Smooth muscle cell (in vitro differentiated cells): ENCODE results near the gene NSL1. TPM values are rescaled to one million over a fixed set of nuclear protein-coding genes. Genes with fewer than 3 reads are reported as not detected.
A peak's percentile ranks its signal among the peaks of the same experiment; 100 is the strongest.
"Not testable (repeated sequence)": the region's sequence is repeated elsewhere in the genome, so short reads cannot be mapped to it uniquely, and the experiment has no call there.

Experiments used
- DNase-seq: peaks from one replicate; lab custom pipeline; 2025; ENCODE audit not compliant: unreplicated experiment; lab: John Stamatoyannopoulos, UW
- H2AFZ ChIP-seq: fragments of 200-600 bp; sonication (generic); 2 replicates; pipeline ENCODE4 v1.6.0; 2016; ENCODE audit warnings: antibody characterized with exemption, low read depth, mild to moderate bottlenecking
- H3F3A ChIP-seq: fragments of 200-600 bp; sonication (generic); 2 replicates; pipeline ENCODE4 v1.6.0; 2017; ENCODE audit warnings: antibody characterized with exemption, low read depth
- H3K27ac ChIP-seq: fragments of 200-600 bp; sonication (generic); 2 replicates; pipeline ENCODE4 v1.5.1; 2016; ENCODE audit warnings: low read depth, mild to moderate bottlenecking
- H3K27me3 ChIP-seq: fragments of 200-600 bp; sonication (generic); 2 replicates; pipeline ENCODE4 v1.6.1; 2016; ENCODE audit warnings: low read depth, mild to moderate bottlenecking
- H3K36me3 ChIP-seq: fragments of 200-600 bp; sonication (generic); 2 replicates; pipeline ENCODE4 v1.5.1; 2016; ENCODE audit warnings: low read depth
- H3K4me1 ChIP-seq: fragments of 200-600 bp; sonication (generic); 2 replicates; pipeline ENCODE4 v1.5.1; 2016; ENCODE audit warnings: low read depth
- H3K4me2 ChIP-seq: fragments of 200-600 bp; sonication (generic); 2 replicates; pipeline ENCODE4 v1.6.0; 2016; ENCODE audit warnings: mild to moderate bottlenecking
- H3K4me3 ChIP-seq: fragments of 200-600 bp; sonication (generic); 2 replicates; pipeline ENCODE4 v1.5.1; 2016; ENCODE audit warnings: mild to moderate bottlenecking
- H3K79me2 ChIP-seq: fragments of 200-600 bp; sonication (generic); 2 replicates; pipeline ENCODE4 v1.6.0; 2016; ENCODE audit warnings: low read depth, mild to moderate bottlenecking
- H3K9ac ChIP-seq: fragments of 200-600 bp; sonication (generic); 2 replicates; pipeline ENCODE4 v1.6.0; 2016; ENCODE audit warnings: low read depth
- H3K9me3 ChIP-seq: fragments of 200-600 bp; sonication (generic); replicated peaks from 2 replicates; pipeline ENCODE4 v1.5.1; 2016; ENCODE audit warnings: low read depth
- H4K20me1 ChIP-seq: fragments of 200-600 bp; sonication (generic); 2 replicates; pipeline ENCODE4 v1.6.0; 2016; ENCODE audit warnings: low read depth
- CTCF ChIP-seq: fragments of 200-600 bp; sonication (generic); IDR thresholded peaks from 2 replicates; pipeline ENCODE4 v1.5.1; 2017; ENCODE audit warnings: borderline replicate concordance, mild to moderate bottlenecking, antibody characterized with exemption; ENCODE audit not compliant: insufficient read depth, poor library complexity, severe bottlenecking
- WGBS: methylation state at CpG from one replicate; pipeline ENCODE4 v1.1.7; 2016; ENCODE audit warnings: low lambda C conversion rate; 5-methylcytosine and 5-hydroxymethylcytosine counted together
- polyA plus RNA-seq: library from polyadenylated mRNA; unstranded; fragments of >200 nt; fragmentation: Nextera tagmentation; extraction: Ambion mirVana; gene quantifications from 2 replicates; pipeline ENCODE4 v1.2.1, GENCODE V29; 2016
- total RNA-seq: library from RNA; depleted of rRNA; stranded (reverse); fragments of >200 nt; gene quantifications from 2 replicates; pipeline ENCODE4 v1.2.3, GENCODE V29; 2014

The NSL1 gene
- total and polyA plus RNA-seq, 2 experiments from 2014 or later: 30.9 to 34.5 TPM

DNA sequence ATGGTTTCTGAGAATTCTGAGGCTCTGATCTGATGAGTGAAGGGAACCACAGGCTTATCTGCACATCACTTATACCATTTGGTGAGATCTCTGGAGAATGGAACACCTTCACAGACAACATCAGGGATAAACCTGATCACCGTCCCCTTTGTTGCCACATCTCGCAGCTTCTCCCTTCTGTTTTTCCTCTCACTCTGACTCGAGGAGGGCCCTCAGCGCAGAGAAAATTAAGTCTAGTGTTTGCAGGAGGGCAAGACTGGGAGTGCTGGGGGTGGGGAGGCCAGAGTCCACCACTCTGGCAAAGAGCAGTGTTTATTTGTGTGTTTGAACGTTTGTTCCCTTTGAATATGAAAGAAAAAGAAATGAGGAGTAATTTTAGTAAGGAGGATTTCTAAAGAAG, 63.0 kb downstream of the NSL1 start:
- no peak overlapping the region for H2AFZ ChIP-seq
- H3K27me3 ChIP-seq: no peaks in the 10 kb centered on the region
- H3K27ac ChIP-seq: no peak overlapping the region
- H3K4me3 ChIP-seq: no peak overlapping the region
- H3F3A ChIP-seq: no peaks in the 10 kb centered on the region
- no peak overlapping the region for H3K9ac ChIP-seq
- no peaks in the 10 kb centered on the region for H3K9me3 ChIP-seq
- H3K4me1 ChIP-seq: no peaks in the 10 kb centered on the region
- DNase-seq: no peak
- no peak for TF ChIP-seq CTCF
- H3K4me2 ChIP-seq: no peak overlapping the region
- no peaks in the 10 kb centered on the region for H3K36me3 ChIP-seq
- 95% methylated on average over 5 of the region's 5 CpGs for WGBS
- no peaks in the 10 kb centered on the region for H4K20me1 ChIP-seq
- no peaks in the 10 kb centered on the region for H3K79me2 ChIP-seq

DNA sequence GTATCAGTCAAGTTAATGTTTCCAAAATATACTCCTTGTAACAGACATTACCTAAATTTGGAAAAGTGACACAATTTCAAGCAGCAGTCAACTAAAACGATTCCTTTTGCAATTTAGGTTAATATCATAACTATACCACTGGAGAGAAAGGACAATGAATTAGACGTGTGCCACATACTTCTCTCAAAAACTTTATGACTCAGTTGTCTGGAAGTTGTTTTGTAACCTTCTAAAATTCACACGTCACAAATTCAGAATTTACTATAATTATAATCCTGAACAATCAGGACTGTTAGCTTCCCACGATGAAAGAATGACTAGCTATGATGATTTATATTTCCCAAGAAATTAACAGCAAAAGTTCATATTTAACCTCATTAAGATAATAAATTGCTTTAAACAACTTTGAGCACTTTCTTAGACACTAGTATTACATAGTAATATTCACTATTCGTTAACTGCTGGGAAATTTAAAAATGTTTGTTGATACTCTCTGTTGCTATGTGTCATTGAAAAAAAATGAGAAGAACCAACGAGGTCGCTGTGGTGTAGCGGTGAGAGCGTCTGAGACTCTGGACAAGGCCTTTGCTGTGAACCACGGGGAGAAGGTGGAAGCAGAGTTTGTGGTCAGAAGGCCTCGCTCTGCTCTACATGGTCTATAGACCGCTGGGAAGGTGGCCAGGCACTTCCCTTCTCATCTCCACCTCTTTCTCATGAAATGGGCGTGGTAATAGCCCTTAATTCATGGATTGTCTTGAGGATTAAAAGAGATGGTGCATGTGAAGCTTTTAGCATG, 64.0 kb downstream of the NSL1 start:
- Histone ChIP-seq H3K9me3 (no peaks in the 10 kb centered on the region), H3K4me3 (no peak overlapping the region), H3K4me2 (no peak overlapping the region), H4K20me1 (no peaks in the 10 kb centered on the region), H3K27me3 (no peaks in the 10 kb centered on the region), H2AFZ (no peak overlapping the region), H3K36me3 (no peaks in the 10 kb centered on the region), H3K27ac (peak overlapping the region; percentile 56), H3F3A (no peaks in the 10 kb centered on the region), H3K79me2 (no peaks in the 10 kb centered on the region), H3K9ac (no peak overlapping the region), H3K4me1 (no peaks in the 10 kb centered on the region)
- TF ChIP-seq CTCF: no peak
- WGBS: 81% methylated on average over 13 of the region's 13 CpGs
- no peak for DNase-seq

DNA sequence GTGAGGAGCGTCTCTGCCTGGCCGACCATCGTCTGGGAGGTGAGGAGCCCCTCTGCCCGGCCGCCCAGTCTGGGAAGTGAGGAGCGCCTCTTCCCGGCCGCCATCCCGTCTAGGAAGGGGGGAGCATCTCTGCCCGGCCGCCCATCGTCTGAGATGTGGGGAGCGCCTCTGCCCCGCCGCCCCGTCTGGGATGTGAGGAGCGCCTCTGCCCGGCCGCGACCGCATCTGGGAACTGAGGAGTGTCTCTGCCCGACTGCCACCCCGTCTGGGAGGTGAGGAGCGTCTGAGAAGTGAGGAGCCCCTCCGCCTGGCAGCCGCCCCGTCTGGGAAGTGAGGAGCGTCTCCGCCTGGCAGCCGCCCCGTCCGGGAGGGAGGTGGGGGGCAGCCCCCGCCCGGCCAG, 66.9 kb downstream of the NSL1 start:
- H2AFZ ChIP-seq, H3K4me2 ChIP-seq, H4K20me1 ChIP-seq, H3K27ac ChIP-seq, DNase-seq, H3K36me3 ChIP-seq, H3K79me2 ChIP-seq, H3F3A ChIP-seq, H3K4me1 ChIP-seq, H3K9ac ChIP-seq, H3K27me3 ChIP-seq, H3K9me3 ChIP-seq, H3K4me3 ChIP-seq: not testable (repeated sequence)
- 97% methylated on average over 27 of the region's 34 CpGs for WGBS

DNA sequence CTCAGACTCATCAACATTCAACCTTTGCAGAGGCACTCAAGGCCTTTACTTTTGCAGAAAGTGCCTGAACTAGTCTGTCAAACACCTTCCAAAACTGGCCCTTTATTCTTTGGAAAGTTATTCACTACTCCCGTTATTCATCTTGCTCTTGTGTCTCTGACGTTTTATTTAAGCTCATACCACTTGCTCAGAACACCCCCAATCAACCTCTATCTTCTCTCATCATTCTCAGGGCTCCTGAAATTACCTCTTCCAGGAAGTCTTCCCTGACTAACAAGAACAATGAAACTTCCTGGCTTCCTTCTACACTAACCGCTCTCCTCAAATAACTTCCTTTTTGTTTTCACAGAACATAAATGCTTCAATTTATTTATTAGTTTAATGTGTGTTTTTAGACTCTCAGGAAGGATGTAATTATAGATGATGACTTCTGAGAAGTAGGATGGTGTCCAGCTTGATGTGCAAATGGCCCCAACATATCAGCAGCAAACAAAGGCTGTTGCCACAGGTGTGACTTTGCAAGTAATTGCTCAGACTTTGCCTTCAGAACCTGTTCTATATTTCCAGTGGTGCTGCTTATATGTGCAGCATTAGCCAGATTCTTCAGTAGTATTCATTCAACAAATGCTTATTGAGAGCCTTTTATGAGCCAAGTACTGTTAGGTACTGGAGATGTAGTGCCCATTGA, 69.2 kb downstream of the NSL1 start:
- Histone ChIP-seq H3K79me2 (no peaks in the 10 kb centered on the region), H4K20me1 (no peaks in the 10 kb centered on the region), H3K4me2 (no peak overlapping the region), H3K27me3 (peaks cover 6% of the 10 kb centered on the region), H3K36me3 (no peaks in the 10 kb centered on the region), H3K27ac (no peak overlapping the region), H3F3A (no peaks in the 10 kb centered on the region), H3K4me3 (no peak overlapping the region), H3K4me1 (no peaks in the 10 kb centered on the region), H2AFZ (no peak overlapping the region), H3K9ac (no peak overlapping the region), H3K9me3 (no peaks in the 10 kb centered on the region)
- WGBS: 95% methylated on average over 3 of the region's 3 CpGs
- no peak for TF ChIP-seq CTCF
- DNase-seq: no peak
